HFF-Myc (cell line): ENCODE data around the gene OPA3.

Experiments used
- DNase-seq: peaks from one replicate; pipeline ENCODE4 v3.0.0-alpha.2; 2011; ENCODE audit warnings: low read depth; ENCODE audit errors: extremely low read depth
- H3K4me3 ChIP-seq: replicated peaks from 2 replicates; pipeline ENCODE4 v1.5.1; 2011; ENCODE audit warnings: low read depth, mild to moderate bottlenecking, control low read depth, low read length
- CTCF ChIP-seq: IDR thresholded peaks from 2 replicates; pipeline ENCODE4 v1.5.1; 2012; ENCODE audit warnings: mild to moderate bottlenecking, low read depth, low read length, control low read depth; ENCODE audit errors: missing control alignments

Gene OPA3

GRCh38 chr19:45505996-45506245, 78.7 kb downstream of the OPA3 start:
- H3K4me3 ChIP-seq, result peak overlapping the region; percentile 99
- TF ChIP-seq CTCF, result no peak
- no peak for DNase-seq

- no peak overlapping the region for H3K4me3 ChIP-seq
- DNase-seq, result no peak
- no peak for TF ChIP-seq CTCF
These were observed 79.2 kb downstream of the OPA3 start for GRCh38 chr19:45505151-45505995.

GRCh38 chr19:45503909-45504308, 80.7 kb downstream of the OPA3 start:
- TF ChIP-seq CTCF, result no peak
- no peak overlapping the region for H3K4me3 ChIP-seq
- no peak for DNase-seq

GRCh38 chr19:45502111-45502510, 82.5 kb downstream of the OPA3 start:
- no peak for TF ChIP-seq CTCF
- no peak for DNase-seq
- no peak overlapping the region for H3K4me3 ChIP-seq

- TF ChIP-seq CTCF, result no peak
- no peak for DNase-seq
- H3K4me3 ChIP-seq, result no peak overlapping the region
These were observed 82.9 kb downstream of the OPA3 start for GRCh38 chr19:45501730-45502014.

GRCh38 chr19:45500918-45501729, 83.5 kb downstream of the OPA3 start:
- no peak for DNase-seq
- TF ChIP-seq CTCF, result no peak

More at GRCh38 chr19:45500918-45501729, 83.5 kb downstream of the OPA3 start:
- H3K4me3 ChIP-seq, result no peak overlapping the region
